SU-DHL-6 (cell line): Measurements from ENCODE around the gene KRT23.

Source experiments
- CTCF ChIP-seq: fragments of 200-600 bp; sonication (generic); IDR thresholded peaks from one replicate; pipeline ENCODE4 v1.5.1; 2017; ENCODE audit warnings: antibody characterized with exemption, mild to moderate bottlenecking, low read length, moderate library complexity; ENCODE audit not compliant: insufficient read depth, poor library complexity, severe bottlenecking
- EZH2phosphoT487 ChIP-seq: fragments of 200-600 bp; sonication (generic), shearing (Covaris generic); conservative IDR thresholded peaks from 2 replicates; pipeline ENCODE4 v1.6.1; 2018; ENCODE audit warnings: mild to moderate bottlenecking, antibody characterized with exemption, low read length, moderate library complexity, mixed read lengths

- TF ChIP-seq CTCF (no peak), EZH2phosphoT487 (no peak)
Measured at GRCh38 chr17:40873255-40873654, 64.2 kb downstream of the KRT23 start.
